Motor neuron (in vitro differentiated cells): ENCODE data around the gene CBLL2. TPM values are rescaled to one million over a fixed set of nuclear protein-coding genes. Genes with fewer than 3 reads are reported as not detected.

Experiments
- ATAC-seq, 8 experiments: fragments of 200-7000 bp; cut with Tn5 transposase; replicated peaks in 6 of 8; 2 replicates each; pipeline ENCODE4 v1.8.0; 2021; ENCODE audit warnings: mild to moderate bottlenecking in 8 of 8, moderate library complexity in 8 of 8
- H3K27ac ChIP-seq, 2 donors: fragments of 250-450 bp; sonication (Bioruptor Pico); 2 replicates each; pipeline ENCODE4 v1.9.0; 2021; ENCODE audit warnings: antibody characterized with exemption in 2 of 2, mild to moderate bottlenecking in 2 of 2, moderate library complexity in 1 of 2
- H3K4me1 ChIP-seq, 2 donors: fragments of 250-450 bp; sonication (Bioruptor Pico); replicated peaks in 1 of 2; 2 replicates each; pipeline ENCODE4 v1.6.1; 2021; ENCODE audit warnings: antibody characterized with exemption in 2 of 2, mild to moderate bottlenecking in 2 of 2, moderate library complexity in 1 of 2
- H3K4me3 ChIP-seq, 5 donors: fragments of 250-450 bp; sonication (Bioruptor Pico); 2 replicates each; pipeline ENCODE4 v1.9.0; 2021; ENCODE audit warnings: antibody characterized with exemption in 5 of 5, mild to moderate bottlenecking in 5 of 5, moderate library complexity in 4 of 5
- WGBS, 10 experiments: fragments of 450-650 bp; shearing (Covaris generic); methylation state at CpG; one replicate each; pipeline ENCODE4 v1.0.0; 2022; 5-methylcytosine and 5-hydroxymethylcytosine counted together
- in situ Hi-C, 9 experiments: fragments of 400-800 bp; cut with MboI; loops; one replicate each; pipeline ENCODE4 v1.15.0; 2021; ENCODE audit warnings: low sequenced_read_pairs in 9 of 9, low pct_unique_long_range_greater_than_20kb in 2 of 9; ENCODE audit not compliant: unreplicated experiment in 9 of 9
- total RNA-seq, 8 experiments: library from RNA; unstranded; fragments of 300-600 nt; gene quantifications; 2 replicates each; pipeline versions ENCODE4 v1.2.3 to v1.2.4, GENCODE V29; 2022

CBLL2 gene
- total RNA-seq, 8 experiments from 2014 or later: not detected

DNA sequence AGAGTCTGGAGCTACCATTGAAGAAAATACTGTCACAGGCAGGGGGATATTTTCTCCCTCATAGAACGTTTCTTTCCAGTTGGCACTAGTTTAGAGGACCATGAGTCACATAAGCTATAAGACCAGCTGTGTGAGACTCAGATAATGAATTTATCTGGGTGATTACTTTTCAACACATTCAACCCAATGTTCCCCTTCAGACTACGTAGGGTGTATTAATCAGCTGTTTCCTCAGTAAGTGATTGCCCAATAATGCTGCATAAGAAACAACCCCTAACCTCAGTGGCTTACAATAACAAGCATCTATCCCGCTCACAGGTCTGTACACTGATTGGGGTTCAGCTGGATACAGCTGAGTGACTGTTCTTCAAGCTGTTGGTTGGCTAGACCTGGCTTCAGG, 38.1 kb downstream of the CBLL2 start:
- ATAC-seq: no peak
- Histone ChIP-seq H3K27ac (no peak overlapping the region), H3K4me3 (no peak overlapping the region), H3K4me1 (peaks cover 0 to 8% of the 10 kb centered on the region in 2 donors)
- 0 to 100% (median 38%) methylated on average over 1 to 2 of the region's 3 CpGs; no CpG with 5 or more reads in 6 of the 10 experiments for WGBS, 10 experiments
- in situ Hi-C loops: no loop called here

DNA sequence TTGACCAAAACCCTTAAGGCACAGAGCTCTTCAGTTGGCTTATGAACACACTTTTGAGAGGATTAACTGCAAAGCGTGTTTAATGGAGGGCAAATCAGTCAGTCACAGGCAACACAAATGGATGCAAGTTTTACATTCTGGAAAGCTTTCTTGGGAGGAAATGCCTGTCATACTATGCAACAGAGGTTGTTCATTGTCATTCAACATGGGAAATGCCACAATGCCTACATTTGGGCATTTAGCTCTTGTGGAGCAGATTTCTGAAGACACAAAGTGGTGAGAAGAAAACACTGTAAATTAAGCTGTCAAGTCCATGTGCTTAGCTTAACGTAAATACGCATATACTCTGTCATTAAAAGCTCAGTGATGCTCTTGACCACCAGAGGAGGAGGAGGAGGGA, 41.1 kb downstream of the CBLL2 start:
- Histone ChIP-seq H3K27ac (no peak overlapping the region), H3K4me1 (peaks cover 0 to 8% of the 10 kb centered on the region in 2 donors), H3K4me3 (no peak overlapping the region)
- ATAC-seq: no peak
- in situ Hi-C loops: no loop called here
- whole genome bisulfite sequencing, 10 experiments: 44 to 100% (median 81%) methylated on average over 1 to 2 of the region's 3 CpGs; no CpG with 5 or more reads in 6 of the 10 experiments

DNA sequence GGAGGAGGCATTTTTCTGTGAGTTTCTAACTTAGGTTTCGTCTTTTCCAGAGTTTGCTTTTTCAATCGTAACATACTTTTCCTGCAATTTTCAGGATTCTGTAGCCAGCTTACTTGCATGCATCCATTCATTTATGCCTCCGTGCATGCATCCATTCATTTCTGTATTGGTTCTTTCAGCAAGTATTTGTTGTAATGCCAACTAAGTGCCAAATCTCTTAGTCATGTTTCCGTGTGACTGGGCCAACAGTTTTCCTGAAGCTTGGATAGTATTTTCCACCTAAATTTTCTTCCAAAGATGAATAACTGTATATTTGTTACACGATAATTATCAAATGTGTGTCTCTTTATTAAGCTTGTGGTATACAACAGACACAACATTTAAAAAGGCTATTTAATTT, 41.5 kb downstream of the CBLL2 start:
- Histone ChIP-seq H3K4me1 (peaks cover 0 to 8% of the 10 kb centered on the region in 2 donors), H3K27ac (no peak overlapping the region), H3K4me3 (no peak overlapping the region)
- ATAC-seq: no peak
- in situ Hi-C loops: no loop called here
- 11 to 100% (median 100%) methylated on average over 1 to 3 of the region's 5 CpGs; no CpG with 5 or more reads in 4 of the 10 experiments for WGBS, 10 experiments

DNA sequence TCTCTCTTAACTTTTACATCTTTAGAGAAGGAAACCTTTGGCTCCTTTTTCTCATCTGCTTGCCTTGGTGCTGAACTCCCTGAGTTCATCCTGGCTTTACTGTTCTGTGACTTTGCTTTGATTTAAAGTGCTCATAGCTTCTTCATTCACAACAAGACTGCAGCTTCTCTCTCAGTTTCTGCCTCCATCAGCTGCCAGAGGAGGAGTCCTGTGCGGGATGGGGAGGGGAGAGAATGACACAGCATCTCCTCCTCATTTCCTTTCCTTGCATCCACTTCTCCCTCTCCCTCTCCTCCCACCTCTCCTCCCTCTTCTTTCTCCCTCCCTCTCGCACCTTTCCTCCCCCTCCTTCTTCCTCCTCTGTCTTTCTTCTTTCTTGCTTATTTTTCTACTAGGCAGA, 42.0 kb downstream of the CBLL2 start:
- H3K4me1 ChIP-seq: peaks cover 0 to 8% of the 10 kb centered on the region in 2 donors
- no peak overlapping the region for H3K4me3 ChIP-seq
- 15 to 83% (median 29%) methylated on average over 1 to 2 of the region's 2 CpGs; no CpG with 5 or more reads in 5 of the 10 experiments for WGBS, 10 experiments
- peak in 5 of 8 experiments; percentile 39 to 81 (median 79) for ATAC-seq
- in situ Hi-C loops: no loop called here
- H3K27ac ChIP-seq: no peak overlapping the region

DNA sequence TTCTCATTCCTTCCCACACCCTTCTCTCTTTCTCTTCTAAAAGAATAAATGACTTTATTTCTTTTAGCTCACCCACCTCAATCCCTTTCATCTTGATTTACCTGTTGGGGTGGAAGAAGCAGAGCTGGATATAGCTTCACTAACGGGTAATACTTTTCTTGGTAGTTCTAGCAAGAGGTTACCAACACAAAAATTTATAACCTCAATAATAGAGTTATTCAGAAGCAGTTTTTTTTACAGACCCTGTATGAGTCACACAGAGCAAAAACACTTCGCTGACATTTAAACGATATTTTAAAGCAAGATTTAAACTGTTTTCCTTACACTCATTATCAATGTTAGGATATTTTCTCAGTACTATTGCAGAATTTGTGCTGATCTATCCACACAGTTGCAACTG, 42.4 kb downstream of the CBLL2 start:
- WGBS, 10 experiments: 34 to 100% (median 83%) methylated on average over 1 to 3 of the region's 3 CpGs; no CpG with 5 or more reads in 3 of the 10 experiments
- Histone ChIP-seq H3K4me3 (no peak overlapping the region), H3K4me1 (peaks cover 0 to 8% of the 10 kb centered on the region in 2 donors), H3K27ac (no peak overlapping the region)
- in situ Hi-C loops: no loop called here
- ATAC-seq: peak in 1 of 8 experiments; percentile 54

DNA sequence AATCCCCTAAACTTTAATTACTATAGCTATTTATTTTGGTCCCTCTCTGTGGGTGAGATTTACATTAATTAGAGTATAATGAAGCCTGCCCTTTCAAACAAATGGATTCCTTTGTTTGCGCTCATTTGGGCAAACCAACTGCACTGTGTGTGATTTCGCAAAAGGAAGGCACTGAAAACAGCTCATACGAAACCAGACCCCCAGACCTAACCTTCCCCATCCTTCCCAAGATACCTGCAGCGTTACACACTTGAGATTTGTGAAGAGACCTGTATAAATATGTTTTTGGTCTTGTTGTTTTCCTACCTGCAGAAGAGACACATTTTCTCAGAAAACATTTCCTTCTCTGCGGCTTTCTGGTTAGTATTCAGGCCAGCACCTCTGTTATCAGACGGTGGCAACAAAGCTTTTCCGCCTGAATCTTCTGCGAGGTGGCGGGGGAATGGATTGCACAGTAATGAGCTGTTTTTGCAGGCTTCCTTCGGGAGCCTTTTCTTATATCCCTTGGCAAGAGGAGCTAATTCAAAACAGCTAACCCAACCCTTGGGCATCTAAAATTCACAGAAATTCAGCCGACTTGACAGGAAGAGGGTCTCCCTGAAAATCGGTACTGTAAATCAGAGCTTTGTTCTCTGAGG, 47.6 kb downstream of the CBLL2 start:
- peak in 5 of 8 experiments; percentile 52 to 58 (median 58) for ATAC-seq
- Histone ChIP-seq H3K4me3 (no peak overlapping the region), H3K4me1 (no peaks in the 10 kb centered on the region), H3K27ac (no peak overlapping the region)
- in situ Hi-C loops: no loop called here
- 0 to 82% (median 30%) methylated on average over 1 to 3 of the region's 12 CpGs; no CpG with 5 or more reads in 5 of the 10 experiments for WGBS, 10 experiments

DNA sequence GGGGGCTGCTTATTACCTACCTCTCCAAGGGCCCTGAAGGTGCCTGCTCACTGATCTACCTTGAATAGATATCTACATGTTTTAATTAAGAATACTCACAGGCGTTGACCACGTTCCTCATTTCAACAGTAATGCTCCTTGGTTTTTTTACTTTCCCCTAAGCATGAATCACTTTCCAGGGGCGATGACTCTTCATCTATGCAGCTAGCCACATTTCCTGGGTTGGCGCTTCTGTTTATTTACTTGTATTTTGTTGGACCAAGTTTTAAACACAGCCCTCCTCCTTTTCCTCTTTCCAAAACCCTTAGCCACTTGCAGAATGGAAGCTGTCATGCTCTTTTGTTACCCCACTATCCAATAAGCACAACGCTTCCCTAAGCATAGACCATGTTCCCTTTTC, 50.8 kb downstream of the CBLL2 start:
- Histone ChIP-seq H3K4me3 (no peak overlapping the region), H3K4me1 (no peaks in the 10 kb centered on the region), H3K27ac (no peak overlapping the region)
- peak in 1 of 8 experiments; percentile 23 for ATAC-seq
- 17 to 100% (median 58%) methylated on average over 1 to 4 of the region's 5 CpGs; no CpG with 5 or more reads in 3 of the 10 experiments for WGBS, 10 experiments
- in situ Hi-C loops: no loop called here

Other genes with a start within 250 kb of the CBLL2 start
- 1 to 10 TPM in 1 of 8 experiments, under 1 TPM in 7; 0.16 to 1.4 (median 0.27) TPM for gene PHEX, start 240.6 kb upstream of the CBLL2 start, total RNA-seq